WTC11 (cell line): ENCODE measurements around the gene THBS2. TPM values are rescaled to one million over a fixed set of nuclear protein-coding genes. Genes with fewer than 3 reads are reported as not detected.

Experiments
- ATAC-seq: fragments of 200-7000 bp; cut with Tn5 transposase; 2 replicates; pipeline ENCODE4 v1.10.0; 2021; ENCODE audit warnings: mild to moderate bottlenecking, moderate library complexity
- CTCF ChIA-PET: fragments of 300-600 bp; sonication (Branson Sonifier 250); formaldehyde crosslinking; loops from one replicate; lab custom pipeline; 2021; ENCODE audit warnings: antibody characterized with exemption; lab: Charles Lee
- POLR2A ChIA-PET: fragments of 350-600 bp; sonication (Branson Sonifier 250); formaldehyde crosslinking; loops from one replicate; lab custom pipeline; 2021; ENCODE audit warnings: antibody characterized with exemption; lab: Charles Lee
- DNase-seq: peaks from one replicate; pipeline ENCODE4 v3.0.0; 2021; ENCODE audit warnings: low spot score
- H3K27ac Mint-ChIP-seq: 2 replicates; pipeline ENCODE4 v1.8.0; 2021; ENCODE audit warnings: mixed read lengths
- H3K27me3 Mint-ChIP-seq: 2 replicates; pipeline ENCODE4 v1.8.0; 2021; ENCODE audit warnings: low read depth, mild to moderate bottlenecking, moderate library complexity, mixed read lengths
- H3K36me3 Mint-ChIP-seq: 2 replicates; pipeline ENCODE4 v1.8.0; 2021; ENCODE audit warnings: mixed read lengths
- H3K4me1 Mint-ChIP-seq: 2 replicates; pipeline ENCODE4 v1.8.0; 2022; ENCODE audit warnings: mixed read lengths
- H3K4me3 Mint-ChIP-seq: 2 replicates; pipeline ENCODE4 v1.8.0; 2021; ENCODE audit warnings: mild to moderate bottlenecking, moderate library complexity, mixed read lengths
- H3K9me3 Mint-ChIP-seq: 2 replicates; pipeline ENCODE4 v1.8.0; 2021; ENCODE audit warnings: mixed read lengths
- CREM ChIP-seq: sonication (generic); formaldehyde crosslinking; IDR thresholded peaks from 2 replicates; pipeline ENCODE4 v1.8.1; 2022; ENCODE audit warnings: mild to moderate bottlenecking, missing genetic modification reagents, moderate library complexity
- ESRRA ChIP-seq: sonication (generic); formaldehyde crosslinking; IDR thresholded peaks from 2 replicates; pipeline ENCODE4 v1.8.1; 2022; ENCODE audit warnings: mild to moderate bottlenecking, missing genetic modification reagents, borderline replicate concordance
- FOXK1 ChIP-seq: sonication (generic); formaldehyde crosslinking; IDR thresholded peaks from 2 replicates; pipeline ENCODE4 v1.8.0; 2022; ENCODE audit warnings: mild to moderate bottlenecking, moderate library complexity, missing genetic modification reagents
- GABPB1 ChIP-seq: sonication (generic); formaldehyde crosslinking; IDR thresholded peaks from 2 replicates; pipeline ENCODE4 v1.8.1; 2023; ENCODE audit warnings: mild to moderate bottlenecking, missing genetic modification reagents
- OVOL2 ChIP-seq: fragments of 250-450 bp; sonication (Bioruptor Pico); IDR thresholded peaks from 2 replicates; pipeline ENCODE4 v1.9.0; 2021; ENCODE audit warnings: mild to moderate bottlenecking, borderline replicate concordance
- SOX15 ChIP-seq: fragments of 250-450 bp; sonication (Bioruptor Pico); IDR thresholded peaks from 2 replicates; pipeline ENCODE4 v1.9.0; 2021; ENCODE audit warnings: mild to moderate bottlenecking
- ZNF121 ChIP-seq: sonication (generic); formaldehyde crosslinking; IDR thresholded peaks from 2 replicates; pipeline ENCODE4 v1.8.0; 2023; ENCODE audit warnings: missing genetic modification reagents
- ZNF396 ChIP-seq: fragments of 250-450 bp; sonication (Bioruptor Pico); IDR thresholded peaks from 2 replicates; pipeline ENCODE4 v1.8.0; 2021; ENCODE audit warnings: mild to moderate bottlenecking, moderate library complexity, borderline replicate concordance
- total RNA-seq: library from RNA; stranded (reverse); gene quantifications from 3 replicates; pipeline ENCODE4 v1.2.3, GENCODE V29; 2021
- TF ChIP-seq, protein P1 (sequence below): sonication (generic); formaldehyde crosslinking; IDR thresholded peaks from 2 replicates; pipeline ENCODE4 v1.8.0; 2022; ENCODE audit warnings: mild to moderate bottlenecking, missing genetic modification reagents
- TF ChIP-seq, protein P2 (sequence below): fragments of 250-450 bp; sonication (Bioruptor Pico); IDR thresholded peaks from 2 replicates; pipeline ENCODE4 v1.8.0; 2021; ENCODE audit warnings: mild to moderate bottlenecking
- TF ChIP-seq, protein P3 (sequence below): sonication (generic); formaldehyde crosslinking; IDR thresholded peaks from 2 replicates; pipeline ENCODE4 v1.8.1; 2022; ENCODE audit warnings: low read depth, missing genetic modification reagents, borderline replicate concordance
- TF ChIP-seq, protein P4 (sequence below): sonication (generic); formaldehyde crosslinking; IDR thresholded peaks from 2 replicates; pipeline ENCODE4 v1.8.1; 2022; ENCODE audit warnings: low read depth, mild to moderate bottlenecking, moderate library complexity, missing genetic modification reagents, borderline replicate concordance
- TF ChIP-seq, protein P5 (sequence below): sonication (generic); formaldehyde crosslinking; IDR thresholded peaks from 2 replicates; pipeline ENCODE4 v1.8.0; 2023; ENCODE audit warnings: missing genetic modification reagents, mild to moderate bottlenecking, borderline replicate concordance
- TF ChIP-seq, protein P6 (sequence below): fragments of 250-450 bp; sonication (Bioruptor Pico); IDR thresholded peaks from 2 replicates; pipeline ENCODE4 v1.9.0; 2021; ENCODE audit warnings: moderate library complexity, mild to moderate bottlenecking, inconsistent platforms, borderline replicate concordance
- TF ChIP-seq, protein P7 (sequence below): fragments of 250-450 bp; sonication (Bioruptor Pico); conservative IDR thresholded peaks from 2 replicates; pipeline ENCODE4 v1.9.0; 2021; ENCODE audit warnings: mild to moderate bottlenecking
- TF ChIP-seq, protein P8 (sequence below): sonication (generic); formaldehyde crosslinking; IDR thresholded peaks from 2 replicates; pipeline ENCODE4 v1.8.1; 2023; ENCODE audit warnings: mild to moderate bottlenecking, missing genetic modification reagents, moderate library complexity
- TF ChIP-seq, protein P9 (sequence below): sonication (generic); formaldehyde crosslinking; IDR thresholded peaks from 2 replicates; pipeline ENCODE4 v1.8.0; 2022; ENCODE audit warnings: mild to moderate bottlenecking, missing genetic modification reagents
- TF ChIP-seq, protein P10 (sequence below): sonication (generic); formaldehyde crosslinking; IDR thresholded peaks from 2 replicates; pipeline ENCODE4 v1.8.0; 2023; ENCODE audit warnings: mild to moderate bottlenecking, missing genetic modification reagents

The THBS2 gene
- total RNA-seq, 1 experiment from 2014 or later, result 40.3 TPM

DNA sequence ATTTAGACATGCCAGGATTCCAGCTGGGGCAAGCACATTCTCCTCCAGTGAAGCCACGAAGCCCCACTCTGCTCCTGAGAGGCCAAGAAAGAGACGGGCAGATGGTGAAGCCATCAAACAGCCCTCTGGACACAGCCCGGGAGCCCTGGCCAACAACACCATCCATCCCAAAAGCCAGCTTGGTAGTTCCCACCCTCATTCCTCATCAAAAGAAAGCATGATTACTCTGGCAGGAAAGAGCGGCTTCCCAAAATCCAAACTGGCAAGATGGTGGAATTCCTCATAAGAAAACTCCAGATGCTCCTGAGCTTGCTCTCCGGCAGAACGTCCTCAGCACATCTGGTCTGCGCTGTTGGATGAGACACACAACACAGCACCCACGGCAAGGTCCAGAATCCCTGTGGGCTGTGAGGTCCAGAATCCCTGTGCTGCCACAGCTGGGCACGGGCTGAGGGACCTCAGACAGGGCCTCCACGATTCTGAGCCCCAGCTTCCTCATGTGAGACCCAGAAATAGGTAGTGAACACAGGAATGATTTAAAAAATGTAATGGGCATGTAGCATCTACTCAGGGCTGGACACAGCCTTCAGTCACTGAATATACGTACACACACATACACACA lies 52.6 kb downstream of the THBS2 start:
- H3K27ac Mint-ChIP-seq, result no peak overlapping the region
- POLR2A ChIA-PET, result no interaction called here
- TF ChIP-seq, protein P1, sequence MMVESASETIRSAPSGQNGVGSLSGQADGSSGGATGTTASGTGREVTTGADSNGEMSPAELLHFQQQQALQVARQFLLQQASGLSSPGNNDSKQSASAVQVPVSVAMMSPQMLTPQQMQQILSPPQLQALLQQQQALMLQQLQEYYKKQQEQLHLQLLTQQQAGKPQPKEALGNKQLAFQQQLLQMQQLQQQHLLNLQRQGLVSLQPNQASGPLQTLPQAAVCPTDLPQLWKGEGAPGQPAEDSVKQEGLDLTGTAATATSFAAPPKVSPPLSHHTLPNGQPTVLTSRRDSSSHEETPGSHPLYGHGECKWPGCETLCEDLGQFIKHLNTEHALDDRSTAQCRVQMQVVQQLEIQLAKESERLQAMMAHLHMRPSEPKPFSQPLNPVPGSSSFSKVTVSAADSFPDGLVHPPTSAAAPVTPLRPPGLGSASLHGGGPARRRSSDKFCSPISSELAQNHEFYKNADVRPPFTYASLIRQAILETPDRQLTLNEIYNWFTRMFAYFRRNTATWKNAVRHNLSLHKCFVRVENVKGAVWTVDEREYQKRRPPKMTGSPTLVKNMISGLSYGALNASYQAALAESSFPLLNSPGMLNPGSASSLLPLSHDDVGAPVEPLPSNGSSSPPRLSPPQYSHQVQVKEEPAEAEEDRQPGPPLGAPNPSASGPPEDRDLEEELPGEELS (CRISPR knock-in tag), result no peak
- no peak for TF ChIP-seq SOX15 (CRISPR knock-in tag)
- TF ChIP-seq, protein P2, sequence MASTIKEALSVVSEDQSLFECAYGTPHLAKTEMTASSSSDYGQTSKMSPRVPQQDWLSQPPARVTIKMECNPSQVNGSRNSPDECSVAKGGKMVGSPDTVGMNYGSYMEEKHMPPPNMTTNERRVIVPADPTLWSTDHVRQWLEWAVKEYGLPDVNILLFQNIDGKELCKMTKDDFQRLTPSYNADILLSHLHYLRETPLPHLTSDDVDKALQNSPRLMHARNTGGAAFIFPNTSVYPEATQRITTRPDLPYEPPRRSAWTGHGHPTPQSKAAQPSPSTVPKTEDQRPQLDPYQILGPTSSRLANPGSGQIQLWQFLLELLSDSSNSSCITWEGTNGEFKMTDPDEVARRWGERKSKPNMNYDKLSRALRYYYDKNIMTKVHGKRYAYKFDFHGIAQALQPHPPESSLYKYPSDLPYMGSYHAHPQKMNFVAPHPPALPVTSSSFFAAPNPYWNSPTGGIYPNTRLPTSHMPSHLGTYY (CRISPR knock-in tag), result no peak
- no peak for TF ChIP-seq ZNF396 (CRISPR knock-in tag)
- TF ChIP-seq, protein P3, sequence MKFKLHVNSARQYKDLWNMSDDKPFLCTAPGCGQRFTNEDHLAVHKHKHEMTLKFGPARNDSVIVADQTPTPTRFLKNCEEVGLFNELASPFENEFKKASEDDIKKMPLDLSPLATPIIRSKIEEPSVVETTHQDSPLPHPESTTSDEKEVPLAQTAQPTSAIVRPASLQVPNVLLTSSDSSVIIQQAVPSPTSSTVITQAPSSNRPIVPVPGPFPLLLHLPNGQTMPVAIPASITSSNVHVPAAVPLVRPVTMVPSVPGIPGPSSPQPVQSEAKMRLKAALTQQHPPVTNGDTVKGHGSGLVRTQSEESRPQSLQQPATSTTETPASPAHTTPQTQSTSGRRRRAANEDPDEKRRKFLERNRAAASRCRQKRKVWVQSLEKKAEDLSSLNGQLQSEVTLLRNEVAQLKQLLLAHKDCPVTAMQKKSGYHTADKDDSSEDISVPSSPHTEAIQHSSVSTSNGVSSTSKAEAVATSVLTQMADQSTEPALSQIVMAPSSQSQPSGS (CRISPR knock-in tag), result no peak
- TF ChIP-seq, protein P4, sequence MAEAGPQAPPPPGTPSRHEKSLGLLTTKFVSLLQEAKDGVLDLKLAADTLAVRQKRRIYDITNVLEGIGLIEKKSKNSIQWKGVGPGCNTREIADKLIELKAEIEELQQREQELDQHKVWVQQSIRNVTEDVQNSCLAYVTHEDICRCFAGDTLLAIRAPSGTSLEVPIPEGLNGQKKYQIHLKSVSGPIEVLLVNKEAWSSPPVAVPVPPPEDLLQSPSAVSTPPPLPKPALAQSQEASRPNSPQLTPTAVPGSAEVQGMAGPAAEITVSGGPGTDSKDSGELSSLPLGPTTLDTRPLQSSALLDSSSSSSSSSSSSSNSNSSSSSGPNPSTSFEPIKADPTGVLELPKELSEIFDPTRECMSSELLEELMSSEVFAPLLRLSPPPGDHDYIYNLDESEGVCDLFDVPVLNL, result no peak
- no peak for TF ChIP-seq CREM
- TF ChIP-seq, protein P5, sequence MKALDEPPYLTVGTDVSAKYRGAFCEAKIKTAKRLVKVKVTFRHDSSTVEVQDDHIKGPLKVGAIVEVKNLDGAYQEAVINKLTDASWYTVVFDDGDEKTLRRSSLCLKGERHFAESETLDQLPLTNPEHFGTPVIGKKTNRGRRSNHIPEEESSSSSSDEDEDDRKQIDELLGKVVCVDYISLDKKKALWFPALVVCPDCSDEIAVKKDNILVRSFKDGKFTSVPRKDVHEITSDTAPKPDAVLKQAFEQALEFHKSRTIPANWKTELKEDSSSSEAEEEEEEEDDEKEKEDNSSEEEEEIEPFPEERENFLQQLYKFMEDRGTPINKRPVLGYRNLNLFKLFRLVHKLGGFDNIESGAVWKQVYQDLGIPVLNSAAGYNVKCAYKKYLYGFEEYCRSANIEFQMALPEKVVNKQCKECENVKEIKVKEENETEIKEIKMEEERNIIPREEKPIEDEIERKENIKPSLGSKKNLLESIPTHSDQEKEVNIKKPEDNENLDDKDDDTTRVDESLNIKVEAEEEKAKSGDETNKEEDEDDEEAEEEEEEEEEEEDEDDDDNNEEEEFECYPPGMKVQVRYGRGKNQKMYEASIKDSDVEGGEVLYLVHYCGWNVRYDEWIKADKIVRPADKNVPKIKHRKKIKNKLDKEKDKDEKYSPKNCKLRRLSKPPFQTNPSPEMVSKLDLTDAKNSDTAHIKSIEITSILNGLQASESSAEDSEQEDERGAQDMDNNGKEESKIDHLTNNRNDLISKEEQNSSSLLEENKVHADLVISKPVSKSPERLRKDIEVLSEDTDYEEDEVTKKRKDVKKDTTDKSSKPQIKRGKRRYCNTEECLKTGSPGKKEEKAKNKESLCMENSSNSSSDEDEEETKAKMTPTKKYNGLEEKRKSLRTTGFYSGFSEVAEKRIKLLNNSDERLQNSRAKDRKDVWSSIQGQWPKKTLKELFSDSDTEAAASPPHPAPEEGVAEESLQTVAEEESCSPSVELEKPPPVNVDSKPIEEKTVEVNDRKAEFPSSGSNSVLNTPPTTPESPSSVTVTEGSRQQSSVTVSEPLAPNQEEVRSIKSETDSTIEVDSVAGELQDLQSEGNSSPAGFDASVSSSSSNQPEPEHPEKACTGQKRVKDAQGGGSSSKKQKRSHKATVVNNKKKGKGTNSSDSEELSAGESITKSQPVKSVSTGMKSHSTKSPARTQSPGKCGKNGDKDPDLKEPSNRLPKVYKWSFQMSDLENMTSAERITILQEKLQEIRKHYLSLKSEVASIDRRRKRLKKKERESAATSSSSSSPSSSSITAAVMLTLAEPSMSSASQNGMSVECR, result no peak
- no peak for TF ChIP-seq ESRRA (CRISPR knock-in tag)
- TF ChIP-seq, protein P6, sequence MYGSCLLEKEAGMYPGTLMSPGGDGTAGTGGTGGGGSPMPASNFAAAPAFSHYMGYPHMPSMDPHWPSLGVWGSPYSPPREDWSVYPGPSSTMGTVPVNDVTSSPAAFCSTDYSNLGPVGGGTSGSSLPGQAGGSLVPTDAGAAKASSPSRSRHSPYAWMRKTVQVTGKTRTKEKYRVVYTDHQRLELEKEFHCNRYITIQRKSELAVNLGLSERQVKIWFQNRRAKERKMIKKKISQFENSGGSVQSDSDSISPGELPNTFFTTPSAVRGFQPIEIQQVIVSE (CRISPR knock-in tag), result no peak
- TF ChIP-seq, protein P7, sequence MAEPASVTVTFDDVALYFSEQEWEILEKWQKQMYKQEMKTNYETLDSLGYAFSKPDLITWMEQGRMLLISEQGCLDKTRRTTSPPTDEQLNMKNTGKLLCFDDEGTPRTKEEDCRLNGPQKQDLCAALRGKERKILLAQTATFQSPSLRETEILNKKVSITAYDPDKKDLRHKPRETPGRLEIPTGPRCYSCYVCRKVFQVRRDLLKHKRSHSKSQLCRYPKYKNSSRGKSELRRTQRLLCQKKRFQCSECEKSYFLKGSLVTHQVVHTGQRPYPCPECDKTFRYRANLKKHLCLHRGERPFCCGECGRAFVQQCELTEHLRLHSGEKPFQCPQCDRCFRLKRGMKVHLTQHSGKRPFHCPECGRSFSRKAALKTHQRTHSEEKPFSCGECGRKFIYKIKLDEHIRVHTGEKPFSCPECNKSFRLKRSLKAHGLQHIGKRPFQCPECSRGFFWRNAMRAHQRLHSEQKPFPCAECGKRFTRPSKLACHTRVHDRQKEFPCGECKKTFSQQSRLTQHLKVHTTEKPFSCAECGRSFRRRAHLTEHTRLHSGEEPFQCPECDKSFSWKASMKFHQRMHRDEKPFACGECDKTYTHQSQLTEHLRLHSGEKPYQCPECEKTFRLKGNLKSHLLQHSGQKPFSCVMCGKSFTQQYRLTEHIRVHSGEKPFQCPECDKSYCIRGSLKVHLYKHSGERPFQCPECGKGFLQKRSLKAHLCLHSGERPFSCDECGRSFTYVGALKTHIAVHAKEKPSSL, result no peak
- no peak for TF ChIP-seq FOXK1 (CRISPR knock-in tag)
- no peak for TF ChIP-seq OVOL2
- no peak for TF ChIP-seq ZNF121 (CRISPR knock-in tag)
- TF ChIP-seq, protein P8, sequence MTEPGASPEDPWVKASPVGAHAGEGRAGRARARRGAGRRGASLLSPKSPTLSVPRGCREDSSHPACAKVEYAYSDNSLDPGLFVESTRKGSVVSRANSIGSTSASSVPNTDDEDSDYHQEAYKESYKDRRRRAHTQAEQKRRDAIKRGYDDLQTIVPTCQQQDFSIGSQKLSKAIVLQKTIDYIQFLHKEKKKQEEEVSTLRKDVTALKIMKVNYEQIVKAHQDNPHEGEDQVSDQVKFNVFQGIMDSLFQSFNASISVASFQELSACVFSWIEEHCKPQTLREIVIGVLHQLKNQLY (CRISPR knock-in tag), result no peak
- TF ChIP-seq GABPB1 (CRISPR knock-in tag), result no peak
- TF ChIP-seq, protein P9, sequence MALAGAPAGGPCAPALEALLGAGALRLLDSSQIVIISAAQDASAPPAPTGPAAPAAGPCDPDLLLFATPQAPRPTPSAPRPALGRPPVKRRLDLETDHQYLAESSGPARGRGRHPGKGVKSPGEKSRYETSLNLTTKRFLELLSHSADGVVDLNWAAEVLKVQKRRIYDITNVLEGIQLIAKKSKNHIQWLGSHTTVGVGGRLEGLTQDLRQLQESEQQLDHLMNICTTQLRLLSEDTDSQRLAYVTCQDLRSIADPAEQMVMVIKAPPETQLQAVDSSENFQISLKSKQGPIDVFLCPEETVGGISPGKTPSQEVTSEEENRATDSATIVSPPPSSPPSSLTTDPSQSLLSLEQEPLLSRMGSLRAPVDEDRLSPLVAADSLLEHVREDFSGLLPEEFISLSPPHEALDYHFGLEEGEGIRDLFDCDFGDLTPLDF, result no peak
- TF ChIP-seq, protein P10, sequence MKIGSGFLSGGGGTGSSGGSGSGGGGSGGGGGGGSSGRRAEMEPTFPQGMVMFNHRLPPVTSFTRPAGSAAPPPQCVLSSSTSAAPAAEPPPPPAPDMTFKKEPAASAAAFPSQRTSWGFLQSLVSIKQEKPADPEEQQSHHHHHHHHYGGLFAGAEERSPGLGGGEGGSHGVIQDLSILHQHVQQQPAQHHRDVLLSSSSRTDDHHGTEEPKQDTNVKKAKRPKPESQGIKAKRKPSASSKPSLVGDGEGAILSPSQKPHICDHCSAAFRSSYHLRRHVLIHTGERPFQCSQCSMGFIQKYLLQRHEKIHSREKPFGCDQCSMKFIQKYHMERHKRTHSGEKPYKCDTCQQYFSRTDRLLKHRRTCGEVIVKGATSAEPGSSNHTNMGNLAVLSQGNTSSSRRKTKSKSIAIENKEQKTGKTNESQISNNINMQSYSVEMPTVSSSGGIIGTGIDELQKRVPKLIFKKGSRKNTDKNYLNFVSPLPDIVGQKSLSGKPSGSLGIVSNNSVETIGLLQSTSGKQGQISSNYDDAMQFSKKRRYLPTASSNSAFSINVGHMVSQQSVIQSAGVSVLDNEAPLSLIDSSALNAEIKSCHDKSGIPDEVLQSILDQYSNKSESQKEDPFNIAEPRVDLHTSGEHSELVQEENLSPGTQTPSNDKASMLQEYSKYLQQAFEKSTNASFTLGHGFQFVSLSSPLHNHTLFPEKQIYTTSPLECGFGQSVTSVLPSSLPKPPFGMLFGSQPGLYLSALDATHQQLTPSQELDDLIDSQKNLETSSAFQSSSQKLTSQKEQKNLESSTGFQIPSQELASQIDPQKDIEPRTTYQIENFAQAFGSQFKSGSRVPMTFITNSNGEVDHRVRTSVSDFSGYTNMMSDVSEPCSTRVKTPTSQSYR, result no peak
- H3K9me3 Mint-ChIP-seq, result peaks cover 25% of the 10 kb centered on the region
- H3K36me3 Mint-ChIP-seq, result no peaks in the 10 kb centered on the region
- H3K27me3 Mint-ChIP-seq, result no peaks in the 10 kb centered on the region
- DNase-seq (no peak), ATAC-seq (no peak)
- CTCF ChIA-PET, result no interaction called here
- no peak overlapping the region for H3K4me3 Mint-ChIP-seq
- H3K4me1 Mint-ChIP-seq, result no peaks in the 10 kb centered on the region
